ENCODE results near the gene DUSP22.
"Not testable (repeated sequence)": the region's sequence is repeated elsewhere in the genome, so short reads cannot be mapped to it uniquely, and the experiment has no call there.

The DUSP22 gene

GRCh38 chr6:280775-281468 is 11.4 kb upstream of the DUSP22 start:
- DNase-seq = no peak

- no peak for DNase-seq
Observed at GRCh38 chr6:281469-282103, 10.7 kb upstream of the DUSP22 start.

- no peak for DNase-seq
Observed at GRCh38 chr6:282177-282866, 10.0 kb upstream of the DUSP22 start.

GRCh38 chr6:282867-283416 is 9.3 kb upstream of the DUSP22 start:
- DNase-seq = no peak

- no peak for DNase-seq
Observed at GRCh38 chr6:284486-284885, 7.8 kb upstream of the DUSP22 start.

GRCh38 chr6:285030-285771 is 7.1 kb upstream of the DUSP22 start:
- no peak for DNase-seq

GRCh38 chr6:285902-286301 is 6.4 kb upstream of the DUSP22 start:
- not testable (repeated sequence) for DNase-seq

- DNase-seq = no peak
Observed at GRCh38 chr6:286681-287488, 5.4 kb upstream of the DUSP22 start.

- no peak for DNase-seq
Observed at GRCh38 chr6:287489-287860, 4.8 kb upstream of the DUSP22 start.

- no peak for DNase-seq
Observed at GRCh38 chr6:288866-289265, 3.4 kb upstream of the DUSP22 start.

GRCh38 chr6:290111-290922 is 2.0 kb upstream of the DUSP22 start:
- no peak for DNase-seq

GRCh38 chr6:291204-291696 is 1.0 kb upstream of the DUSP22 start:
- no peak for DNase-seq

GRCh38 chr6:292506-293192 is 362 bp downstream of the DUSP22 start:
- DNase-seq = no peak

GRCh38 chr6:293193-294174 is 1.2 kb downstream of the DUSP22 start:
- no peak for DNase-seq

- DNase-seq = no peak
Observed at GRCh38 chr6:294656-295565, 2.6 kb downstream of the DUSP22 start.

GRCh38 chr6:296151-297122 is 4.2 kb downstream of the DUSP22 start:
- DNase-seq = no peak
